ENCODE results near the gene ADTRP.
A peak's percentile ranks its signal among the peaks of the same experiment; 100 is the strongest.

ADTRP gene

DNA sequence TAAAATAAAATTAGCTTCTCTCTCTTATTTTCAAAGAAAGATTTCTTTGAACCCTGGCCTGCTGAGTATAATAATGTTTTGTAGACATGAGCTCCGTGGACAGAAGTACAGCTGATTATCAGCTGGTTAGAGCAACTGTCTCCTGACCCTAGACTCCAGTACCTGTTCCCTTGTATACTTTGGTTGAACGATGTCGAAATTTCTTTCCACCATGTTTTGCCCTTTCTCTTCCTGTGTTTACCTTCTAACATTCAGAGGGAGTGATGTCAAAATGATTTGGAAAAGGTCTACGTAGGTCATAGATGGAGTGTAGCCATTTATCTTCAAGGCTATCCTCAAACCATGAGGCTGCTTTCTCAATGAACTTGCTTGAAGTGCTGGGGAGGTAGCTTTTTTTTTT is 16.8 kb upstream of the ADTRP start (continued):
- TF ChIP-seq ZNF658 (tag by site-specific recombination; IDR thresholded peaks at IDR 0.05) (no peak), ZNF221 (tag by site-specific recombination; IDR thresholded peaks at IDR 0.05; ENCODE audit: borderline replicate concordance) (no peak), ZNF146 (tag by site-specific recombination; IDR thresholded peaks at IDR 0.05) (no peak), ZNF211 (tag by site-specific recombination; IDR thresholded peaks at IDR 0.05; ENCODE audit: low read depth) (no peak)
- TF ChIP-seq, protein P1, sequence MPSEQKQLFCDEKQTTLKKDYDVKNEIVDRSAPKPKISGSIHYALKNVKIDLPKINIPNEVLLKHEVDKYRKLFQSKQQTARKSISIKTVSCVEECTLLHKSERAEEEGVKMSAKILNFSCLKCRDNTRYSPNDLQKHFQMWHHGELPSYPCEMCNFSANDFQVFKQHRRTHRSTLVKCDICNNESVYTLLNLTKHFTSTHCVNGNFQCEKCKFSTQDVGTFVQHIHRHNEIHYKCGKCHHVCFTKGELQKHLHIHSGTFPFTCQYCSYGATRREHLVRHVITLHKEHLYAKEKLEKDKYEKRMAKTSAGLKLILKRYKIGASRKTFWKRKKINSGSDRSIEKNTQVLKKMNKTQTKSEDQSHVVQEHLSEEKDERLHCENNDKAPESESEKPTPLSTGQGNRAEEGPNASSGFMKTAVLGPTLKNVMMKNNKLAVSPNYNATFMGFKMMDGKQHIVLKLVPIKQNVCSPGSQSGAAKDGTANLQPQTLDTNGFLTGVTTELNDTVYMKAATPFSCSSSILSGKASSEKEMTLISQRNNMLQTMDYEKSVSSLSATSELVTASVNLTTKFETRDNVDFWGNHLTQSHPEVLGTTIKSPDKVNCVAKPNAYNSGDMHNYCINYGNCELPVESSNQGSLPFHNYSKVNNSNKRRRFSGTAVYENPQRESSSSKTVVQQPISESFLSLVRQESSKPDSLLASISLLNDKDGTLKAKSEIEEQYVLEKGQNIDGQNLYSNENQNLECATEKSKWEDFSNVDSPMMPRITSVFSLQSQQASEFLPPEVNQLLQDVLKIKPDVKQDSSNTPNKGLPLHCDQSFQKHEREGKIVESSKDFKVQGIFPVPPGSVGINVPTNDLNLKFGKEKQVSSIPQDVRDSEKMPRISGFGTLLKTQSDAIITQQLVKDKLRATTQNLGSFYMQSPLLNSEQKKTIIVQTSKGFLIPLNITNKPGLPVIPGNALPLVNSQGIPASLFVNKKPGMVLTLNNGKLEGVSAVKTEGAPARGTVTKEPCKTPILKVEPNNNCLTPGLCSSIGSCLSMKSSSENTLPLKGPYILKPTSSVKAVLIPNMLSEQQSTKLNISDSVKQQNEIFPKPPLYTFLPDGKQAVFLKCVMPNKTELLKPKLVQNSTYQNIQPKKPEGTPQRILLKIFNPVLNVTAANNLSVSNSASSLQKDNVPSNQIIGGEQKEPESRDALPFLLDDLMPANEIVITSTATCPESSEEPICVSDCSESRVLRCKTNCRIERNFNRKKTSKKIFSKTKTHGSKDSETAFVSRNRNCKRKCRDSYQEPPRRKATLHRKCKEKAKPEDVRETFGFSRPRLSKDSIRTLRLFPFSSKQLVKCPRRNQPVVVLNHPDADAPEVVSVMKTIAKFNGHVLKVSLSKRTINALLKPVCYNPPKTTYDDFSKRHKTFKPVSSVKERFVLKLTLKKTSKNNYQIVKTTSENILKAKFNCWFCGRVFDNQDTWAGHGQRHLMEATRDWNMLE (tag by site-specific recombination; conservative IDR thresholded peaks at IDR 0.05; ENCODE audit: low read depth): no peak

DNA sequence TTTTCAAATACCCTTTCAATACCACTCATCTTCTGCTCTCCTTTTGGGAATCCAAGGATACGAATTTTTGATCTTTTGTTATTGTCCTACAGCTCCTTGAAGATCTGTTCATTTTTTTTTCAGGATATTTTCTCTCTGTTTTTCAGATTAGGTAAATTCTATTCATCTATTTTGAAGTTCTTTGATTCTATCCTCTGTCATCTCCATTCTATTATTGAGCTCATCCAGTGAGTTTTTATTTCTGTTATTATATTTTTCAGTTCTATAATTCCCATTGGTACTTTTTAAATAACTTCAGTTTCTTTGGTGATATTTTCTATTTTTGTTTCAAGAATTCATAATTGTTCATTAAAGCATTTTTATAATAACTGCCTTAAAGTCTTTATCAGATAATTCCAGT is 14.7 kb upstream of the ADTRP start:
- ChIA-PET CTCF (no interaction called here), POLR2A (no interaction called here)
- no peak overlapping the region for H3K27ac ChIP-seq (ENCODE audit: extremely low read depth, low read depth, low read length)

DNA sequence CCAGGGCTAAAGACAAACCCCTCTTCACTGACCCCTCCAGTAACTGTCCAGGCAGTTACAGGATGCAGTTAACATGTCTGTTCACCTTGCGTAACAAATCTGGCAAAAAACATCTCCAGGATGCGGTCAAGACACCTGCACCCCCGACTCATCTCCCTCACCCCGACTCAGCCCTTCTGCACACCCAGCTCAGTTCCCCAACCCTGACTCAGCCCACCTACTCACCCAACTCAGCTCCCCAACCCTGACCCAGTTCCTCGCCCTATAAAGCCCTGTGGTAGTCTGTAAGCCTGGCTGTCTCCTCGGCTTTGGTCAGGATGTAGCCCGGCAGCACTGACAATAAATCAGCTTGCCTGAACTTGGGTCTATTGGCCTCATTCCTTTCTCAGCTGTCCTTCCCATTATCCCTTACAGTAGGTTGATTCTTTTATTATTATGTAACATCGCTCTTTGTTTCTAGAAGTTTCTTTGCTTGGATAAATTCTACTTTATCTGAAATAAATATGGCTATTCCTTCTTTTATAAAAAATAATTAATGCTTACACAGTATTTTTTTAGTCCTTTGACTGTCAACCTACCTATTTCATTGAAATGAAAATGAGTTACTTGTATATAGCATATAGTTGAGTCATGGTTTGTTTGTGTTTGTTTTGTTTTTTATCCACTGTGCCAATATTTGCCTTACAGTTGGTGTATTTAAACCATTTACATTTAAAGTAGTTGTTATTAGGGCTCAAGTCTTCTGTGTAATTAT is 12.9 kb upstream of the ADTRP start:
- Histone ChIP-seq H3K27ac (ENCODE audit: extremely low read depth, low read depth, low read length) (no peak overlapping the region), H3K36me3 (ENCODE audit: control insufficient read depth in 2 of 2, insufficient read depth in 1 of 2, low read length in 2 of 2) (no peaks in the 10 kb centered on the region), H3K4me1 (ENCODE audit: control insufficient read depth, insufficient read depth, low read length) (no peaks in the 10 kb centered on the region), H3K4me3 (ENCODE audit: low read depth, low read length) (no peak overlapping the region), H3K9me3 (ENCODE audit: control insufficient read depth, insufficient read depth, low read depth, low read length) (no peaks in the 10 kb centered on the region)
- ChIA-PET POLR2A (no interaction called here), CTCF (no interaction called here)
- no peak for TF ChIP-seq KLF9 (tag by site-specific recombination; IDR thresholded peaks at IDR 0.05; ENCODE audit: low read depth)
- TF ChIP-seq EGR2 (tag by site-specific recombination; IDR thresholded peaks at IDR 0.05; ENCODE audit: low read depth): no peak
- no peak for TF ChIP-seq ZNF549 (tag by site-specific recombination; IDR thresholded peaks at IDR 0.05)
- TF ChIP-seq, protein P2, sequence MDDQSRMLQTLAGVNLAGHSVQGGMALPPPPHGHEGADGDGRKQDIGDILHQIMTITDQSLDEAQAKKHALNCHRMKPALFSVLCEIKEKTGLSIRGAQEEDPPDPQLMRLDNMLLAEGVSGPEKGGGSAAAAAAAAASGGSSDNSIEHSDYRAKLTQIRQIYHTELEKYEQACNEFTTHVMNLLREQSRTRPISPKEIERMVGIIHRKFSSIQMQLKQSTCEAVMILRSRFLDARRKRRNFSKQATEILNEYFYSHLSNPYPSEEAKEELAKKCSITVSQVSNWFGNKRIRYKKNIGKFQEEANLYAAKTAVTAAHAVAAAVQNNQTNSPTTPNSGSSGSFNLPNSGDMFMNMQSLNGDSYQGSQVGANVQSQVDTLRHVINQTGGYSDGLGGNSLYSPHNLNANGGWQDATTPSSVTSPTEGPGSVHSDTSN (CRISPR knock-in tag; IDR thresholded peaks at IDR 0.05): no peak
- TF ChIP-seq ZNF596 (tag by site-specific recombination; IDR thresholded peaks at IDR 0.05): no peak
- no peak for TF ChIP-seq GLI4 (tag by site-specific recombination; IDR thresholded peaks at IDR 0.05)

More for the DNA sequence above, 14.7 kb upstream of the ADTRP start:
- H3K9me3 ChIP-seq (ENCODE audit: control insufficient read depth, insufficient read depth, low read depth, low read length): no peaks in the 10 kb centered on the region
- H3K4me1 ChIP-seq (ENCODE audit: control insufficient read depth, insufficient read depth, low read length): no peaks in the 10 kb centered on the region
- no peak overlapping the region for H3K4me3 ChIP-seq (ENCODE audit: low read depth, low read length)
- TF ChIP-seq TCF7L2 (IDR thresholded peaks at IDR 0.05; ENCODE audit: borderline replicate concordance, low read depth, low read length) (no peak), SETDB1 (IDR thresholded peaks at IDR 0.05; ENCODE audit: insufficient read length, low read length) (peak; percentile 60)
- H3K36me3 ChIP-seq (ENCODE audit: control insufficient read depth in 2 of 2, insufficient read depth in 1 of 2, low read length in 2 of 2): no peaks in the 10 kb centered on the region

DNA sequence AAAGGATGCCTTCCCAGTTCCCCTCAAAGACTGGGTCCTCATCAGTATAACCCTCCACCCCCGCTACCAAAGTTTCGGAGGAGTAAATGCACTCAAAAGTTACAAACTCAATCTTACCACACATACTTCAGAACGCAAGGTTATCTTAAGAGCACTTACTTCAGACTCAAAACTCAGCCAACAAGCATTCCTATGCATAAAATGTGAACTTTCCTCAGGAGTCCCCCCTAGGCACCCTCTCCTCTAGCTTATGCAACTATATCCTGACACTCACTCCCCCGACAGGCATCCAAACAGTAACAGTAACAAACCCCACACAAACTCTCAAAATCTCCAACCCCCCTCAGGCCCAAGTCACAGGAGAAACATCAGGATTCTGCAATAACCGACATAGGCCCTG is 11.1 kb upstream of the ADTRP start:
- no peaks in the 10 kb centered on the region for H3K36me3 ChIP-seq (ENCODE audit: control insufficient read depth in 2 of 2, insufficient read depth in 1 of 2, low read length in 2 of 2)
- ChIA-PET CTCF (no interaction called here), POLR2A (no interaction called here)
- TF ChIP-seq ZNF311 (tag by site-specific recombination; IDR thresholded peaks at IDR 0.05; ENCODE audit: borderline replicate concordance): no peak
- TF ChIP-seq, protein P3, sequence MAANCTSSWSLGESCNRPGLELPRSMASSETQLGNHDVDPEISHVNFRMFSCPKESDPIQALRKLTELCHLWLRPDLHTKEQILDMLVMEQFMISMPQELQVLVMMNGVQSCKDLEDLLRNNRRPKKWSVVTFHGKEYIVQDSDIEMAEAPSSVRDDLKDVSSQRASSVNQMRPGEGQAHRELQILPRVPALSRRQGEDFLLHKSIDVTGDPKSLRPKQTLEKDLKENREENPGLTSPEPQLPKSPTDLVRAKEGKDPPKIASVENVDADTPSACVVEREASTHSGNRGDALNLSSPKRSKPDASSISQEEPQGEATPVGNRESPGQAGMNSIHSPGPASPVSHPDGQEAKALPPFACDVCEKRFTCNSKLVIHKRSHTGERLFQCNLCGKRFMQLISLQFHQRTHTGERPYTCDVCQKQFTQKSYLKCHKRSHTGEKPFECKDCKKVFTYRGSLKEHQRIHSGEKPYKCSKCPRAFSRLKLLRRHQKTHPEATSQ (tag by site-specific recombination; IDR thresholded peaks at IDR 0.05): no peak
- no peak for TF ChIP-seq ZNF211 (tag by site-specific recombination; IDR thresholded peaks at IDR 0.05; ENCODE audit: low read depth)
- no peak for TF ChIP-seq BCL11B (tag by site-specific recombination; IDR thresholded peaks at IDR 0.05; ENCODE audit: low read depth)
- peaks cover 3% of the 10 kb centered on the region; the same call in 1 of the 2 replicates for H3K4me1 ChIP-seq (ENCODE audit: control insufficient read depth, insufficient read depth, low read length)
- no peak overlapping the region for H3K4me3 ChIP-seq (ENCODE audit: low read depth, low read length)
- H3K9me3 ChIP-seq (ENCODE audit: control insufficient read depth, insufficient read depth, low read depth, low read length): no peaks in the 10 kb centered on the region
- H3K27ac ChIP-seq (ENCODE audit: extremely low read depth, low read depth, low read length): no peak overlapping the region

Data from HEK293 (cell line).